ENCODE measurements around the gene LIG1. TPM values are rescaled to one million over a fixed set of nuclear protein-coding genes. Genes with fewer than 3 reads are reported as not detected.
A peak's percentile ranks its signal among the peaks of the same experiment; 100 is the strongest.

LIG1 gene
- total and polyA plus RNA-seq, 2 of the 13 experiments (the other 11 are each of a cell fraction or from before 2014, with no cell fraction given) = 20.1 to 64.4 TPM

DNA sequence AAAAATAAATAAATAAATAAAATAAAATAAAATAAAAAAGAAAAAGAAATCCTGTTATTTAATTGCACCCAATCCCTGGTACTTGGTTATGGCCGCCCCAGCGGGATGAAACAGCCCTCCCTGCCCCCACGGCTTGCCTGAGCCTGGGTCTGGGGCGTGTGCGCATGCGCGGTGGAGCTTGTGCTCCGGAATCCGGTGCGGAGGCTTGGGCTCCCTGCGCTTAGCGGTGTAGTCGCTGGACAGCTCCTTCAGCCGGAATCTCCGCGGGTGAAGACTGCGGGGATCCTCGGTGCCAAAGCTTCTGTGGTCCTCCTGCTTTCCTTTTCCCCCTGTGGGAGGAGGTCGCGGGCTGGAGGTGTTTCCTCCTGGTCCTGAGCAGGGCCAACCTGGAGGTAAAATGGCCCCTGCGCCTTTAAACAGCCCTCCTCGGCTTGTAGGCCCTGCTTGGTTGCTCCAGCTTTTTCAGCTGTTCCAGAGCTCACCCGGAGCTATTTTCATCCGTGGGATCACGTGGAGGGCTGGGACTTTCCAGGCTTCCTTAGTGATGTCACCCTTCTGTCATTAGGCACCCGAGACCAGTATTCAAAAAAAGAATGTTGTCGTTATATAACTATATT lies 59.7 kb downstream of the LIG1 start, which contains the start of gene PLA2G4C (continued):
- TF ChIP-seq ZFX (CRISPR knock-in tag; IDR thresholded peaks at IDR 0.05; ENCODE audit: low read depth) (peak; percentile 90), FOXK2 (IDR thresholded peaks at IDR 0.05) (no peak), BRD4 (CRISPR knock-in tag; IDR thresholded peaks at IDR 0.05) (no peak), ZSCAN21 (CRISPR knock-in tag; IDR thresholded peaks at IDR 0.05; ENCODE audit: borderline replicate concordance) (no peak)
- TF ChIP-seq, protein P1, sequence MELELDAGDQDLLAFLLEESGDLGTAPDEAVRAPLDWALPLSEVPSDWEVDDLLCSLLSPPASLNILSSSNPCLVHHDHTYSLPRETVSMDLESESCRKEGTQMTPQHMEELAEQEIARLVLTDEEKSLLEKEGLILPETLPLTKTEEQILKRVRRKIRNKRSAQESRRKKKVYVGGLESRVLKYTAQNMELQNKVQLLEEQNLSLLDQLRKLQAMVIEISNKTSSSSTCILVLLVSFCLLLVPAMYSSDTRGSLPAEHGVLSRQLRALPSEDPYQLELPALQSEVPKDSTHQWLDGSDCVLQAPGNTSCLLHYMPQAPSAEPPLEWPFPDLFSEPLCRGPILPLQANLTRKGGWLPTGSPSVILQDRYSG (CRISPR knock-in tag; IDR thresholded peaks at IDR 0.05) = 0 out of 2 replicates have a peak, but pooled peaks have one; percentile 40
- TF ChIP-seq, protein P2, sequence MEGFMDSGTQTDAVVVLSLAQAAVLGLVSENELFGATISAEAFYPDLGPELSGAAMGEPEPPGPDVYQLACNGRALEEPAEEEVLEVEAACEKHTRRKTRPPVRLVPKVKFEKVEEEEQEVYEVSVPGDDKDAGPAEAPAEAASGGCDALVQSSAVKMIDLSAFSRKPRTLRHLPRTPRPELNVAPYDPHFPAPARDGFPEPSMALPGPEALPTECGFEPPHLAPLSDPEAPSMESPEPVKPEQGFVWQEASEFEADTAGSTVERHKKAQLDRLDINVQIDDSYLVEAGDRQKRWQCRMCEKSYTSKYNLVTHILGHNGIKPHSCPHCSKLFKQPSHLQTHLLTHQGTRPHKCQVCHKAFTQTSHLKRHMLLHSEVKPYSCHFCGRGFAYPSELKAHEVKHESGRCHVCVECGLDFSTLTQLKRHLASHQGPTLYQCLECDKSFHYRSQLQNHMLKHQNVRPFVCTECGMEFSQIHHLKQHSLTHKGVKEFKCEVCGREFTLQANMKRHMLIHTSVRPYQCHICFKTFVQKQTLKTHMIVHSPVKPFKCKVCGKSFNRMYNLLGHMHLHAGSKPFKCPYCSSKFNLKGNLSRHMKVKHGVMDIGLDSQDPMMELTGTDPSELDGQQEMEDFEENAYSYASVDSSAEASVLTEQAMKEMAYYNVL (CRISPR knock-in tag; IDR thresholded peaks at IDR 0.05; ENCODE audit: borderline replicate concordance) = peak; percentile 54; the same call in 1 of the 2 replicates
- TF ChIP-seq, protein P3, sequence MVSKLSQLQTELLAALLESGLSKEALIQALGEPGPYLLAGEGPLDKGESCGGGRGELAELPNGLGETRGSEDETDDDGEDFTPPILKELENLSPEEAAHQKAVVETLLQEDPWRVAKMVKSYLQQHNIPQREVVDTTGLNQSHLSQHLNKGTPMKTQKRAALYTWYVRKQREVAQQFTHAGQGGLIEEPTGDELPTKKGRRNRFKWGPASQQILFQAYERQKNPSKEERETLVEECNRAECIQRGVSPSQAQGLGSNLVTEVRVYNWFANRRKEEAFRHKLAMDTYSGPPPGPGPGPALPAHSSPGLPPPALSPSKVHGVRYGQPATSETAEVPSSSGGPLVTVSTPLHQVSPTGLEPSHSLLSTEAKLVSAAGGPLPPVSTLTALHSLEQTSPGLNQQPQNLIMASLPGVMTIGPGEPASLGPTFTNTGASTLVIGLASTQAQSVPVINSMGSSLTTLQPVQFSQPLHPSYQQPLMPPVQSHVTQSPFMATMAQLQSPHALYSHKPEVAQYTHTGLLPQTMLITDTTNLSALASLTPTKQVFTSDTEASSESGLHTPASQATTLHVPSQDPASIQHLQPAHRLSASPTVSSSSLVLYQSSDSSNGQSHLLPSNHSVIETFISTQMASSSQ (IDR thresholded peaks at IDR 0.05; ENCODE audit: low read depth) = no peak
- TF ChIP-seq, protein P3 (CRISPR knock-in tag; IDR thresholded peaks at IDR 0.05; ENCODE audit: borderline replicate concordance) = no peak
